ENCODE data around the gene IRAG1.

GRCh38 chr11:10725114-10725906 lies 31.8 kb upstream of the IRAG1 start:
- TF ChIP-seq GATA3 (IDR thresholded peaks at IDR 0.05; ENCODE audit: low read depth, low read length) (no peak), GATA2 (IDR thresholded peaks at IDR 0.05; ENCODE audit: low read depth, low read length) (no peak)

Data from SH-SY5Y (cell line).